IMR-90 (cell line): ENCODE measurements around the gene SOWAHC. TPM values are rescaled to one million over a fixed set of nuclear protein-coding genes. Genes with fewer than 3 reads are reported as not detected.

Source experiments
- ATAC-seq: fragments of 200-7000 bp; cut with Tn5 transposase; 2 replicates; pipeline ENCODE4 v1.9.1; 2020; ENCODE audit warnings: low read depth, mild to moderate bottlenecking, moderate library complexity
- BruUV-seq: library from RNA; stranded (reverse); fragments of 400-500 nt; replicated peaks from 2 replicates; lab custom pipeline; 2021; lab: Mats Ljungman, UMichigan
- CTCF ChIA-PET: fragments of 300-600 bp; formaldehyde crosslinking; extraction: SDS; loops from one replicate; lab custom pipeline; 2021; ENCODE audit warnings: antibody characterized with exemption; lab: Yijun Ruan, JAX
- POLR2A ChIA-PET: fragments of 300-600 bp; sonication (Branson Sonifier 250); formaldehyde crosslinking; loops from one replicate; lab custom pipeline; 2022; ENCODE audit warnings: antibody characterized with exemption; ENCODE audit not compliant: unreplicated experiment; lab: Charles Lee
- DNase-seq: peaks from one replicate; pipeline ENCODE4 v3.0.0; 2013
- H2AFZ ChIP-seq: replicated peaks from 2 replicates; pipeline ENCODE3; 2013; ENCODE audit warnings: low read length, mild to moderate bottlenecking; ENCODE audit not compliant: poor library complexity
- H2AK5ac ChIP-seq: 2 replicates; pipeline ENCODE4 v1.6.1; 2013; ENCODE audit warnings: low read depth, low read length, inconsistent platforms
- H2AK9ac ChIP-seq: replicated peaks from 2 replicates; pipeline ENCODE3; 2013; ENCODE audit warnings: mild to moderate bottlenecking, low read depth, low read length, moderate library complexity; ENCODE audit not compliant: poor library complexity
- H2BK120ac ChIP-seq: 2 replicates; pipeline ENCODE4 v1.6.1; 2013; ENCODE audit warnings: low read depth, low read length, inconsistent platforms
- H2BK15ac ChIP-seq: 3 replicates; pipeline ENCODE4 v1.6.1; 2013; ENCODE audit warnings: low read depth, low read length, inconsistent platforms
- H2BK20ac ChIP-seq: 2 replicates; pipeline ENCODE4 v1.6.1; 2013; ENCODE audit warnings: low read depth, mild to moderate bottlenecking, inconsistent platforms, low read length, moderate library complexity
- H2BK5ac ChIP-seq: 2 replicates; pipeline ENCODE4 v1.6.1; 2013; ENCODE audit warnings: mild to moderate bottlenecking, low read depth, low read length, inconsistent platforms; ENCODE audit not compliant: poor library complexity, severe bottlenecking
- H3K14ac ChIP-seq: replicated peaks from 2 replicates; pipeline ENCODE4 v1.6.1; 2013; ENCODE audit warnings: low read depth, low read length, inconsistent platforms
- H3K18ac ChIP-seq: 2 replicates; pipeline ENCODE4 v1.6.1; 2013; ENCODE audit warnings: low read depth, low read length, control low read depth
- H3K23ac ChIP-seq: 2 replicates; pipeline ENCODE4 v1.6.1; 2013; ENCODE audit warnings: low read depth, low read length, inconsistent platforms
- H3K27ac ChIP-seq: 2 replicates; pipeline ENCODE4 v1.5.1; 2013; ENCODE audit warnings: mild to moderate bottlenecking, control low read depth, low read length; ENCODE audit not compliant: insufficient read depth
- H3K27me3 ChIP-seq: 2 replicates; pipeline ENCODE4 v1.6.1; 2013; ENCODE audit warnings: low read length; ENCODE audit not compliant: control insufficient read depth, insufficient read depth
- H3K36me3 ChIP-seq: 2 replicates; pipeline ENCODE4 v1.6.1; 2013; ENCODE audit warnings: low read length, mixed read lengths; ENCODE audit not compliant: control insufficient read depth, insufficient read depth
- H3K4ac ChIP-seq: 2 replicates; pipeline ENCODE4 v1.6.1; 2013; ENCODE audit warnings: low read depth, low read length, inconsistent platforms
- H3K4me1 ChIP-seq: 2 replicates; pipeline ENCODE4 v1.6.1; 2013; ENCODE audit warnings: low read length, mixed read lengths; ENCODE audit not compliant: control insufficient read depth, insufficient read depth
- H3K4me2 ChIP-seq: 2 replicates; pipeline ENCODE4 v1.6.1; 2013; ENCODE audit warnings: low read depth, mild to moderate bottlenecking, control low read depth, low read length, moderate library complexity
- H3K4me3 ChIP-seq: 2 replicates; pipeline ENCODE4 v1.5.1; 2013; ENCODE audit warnings: low read depth, mild to moderate bottlenecking, control low read depth, low read length, moderate library complexity; ENCODE audit not compliant: insufficient read depth
- H3K56ac ChIP-seq: 2 replicates; pipeline ENCODE4 v1.6.1; 2013; ENCODE audit warnings: low read length, inconsistent platforms; ENCODE audit not compliant: insufficient read depth; ENCODE audit errors: extremely low read depth
- H3K79me1 ChIP-seq, 2 experiments: 2 replicates each; pipeline ENCODE4 v1.6.1; 2013; ENCODE audit warnings: low read length in 2 of 2, inconsistent platforms in 1 of 2, low read depth in 1 of 2
- H3K9ac ChIP-seq: 2 replicates; pipeline ENCODE4 v1.6.1; 2013; ENCODE audit warnings: low read depth, low read length, control low read depth
- H3K9me1 ChIP-seq: 2 replicates; pipeline ENCODE4 v1.6.1; 2013; ENCODE audit warnings: low read length, inconsistent platforms; ENCODE audit not compliant: insufficient read depth
- H3K9me3 ChIP-seq: 2 replicates; pipeline ENCODE4 v1.6.1; 2013; ENCODE audit warnings: low read length; ENCODE audit not compliant: control insufficient read depth, insufficient read depth
- H4K20me1 ChIP-seq: 2 replicates; pipeline ENCODE4 v1.6.1; 2013; ENCODE audit warnings: low read length, inconsistent platforms; ENCODE audit not compliant: insufficient read depth
- H4K5ac ChIP-seq: 2 replicates; pipeline ENCODE4 v1.6.1; 2013; ENCODE audit warnings: mild to moderate bottlenecking, low read depth, low read length, control low read depth
- H4K8ac ChIP-seq, 2 experiments: 2 replicates each; pipeline ENCODE4 v1.6.1; 2013; ENCODE audit warnings: low read depth in 2 of 2, low read length in 2 of 2, control low read depth in 1 of 2, inconsistent platforms in 1 of 2
- H4K91ac ChIP-seq: 2 replicates; pipeline ENCODE4 v1.6.1; 2013; ENCODE audit warnings: low read depth, low read length, inconsistent platforms; ENCODE audit not compliant: insufficient read depth
- MAFK ChIP-seq: IDR thresholded peaks from 2 replicates; pipeline ENCODE4 v1.6.1; 2012; ENCODE audit warnings: low read depth, low read length, improper control_type of control experiment
- MXI1 ChIP-seq: IDR thresholded peaks from 2 replicates; pipeline ENCODE4 v1.6.1; 2012; ENCODE audit warnings: low read depth, mild to moderate bottlenecking, low read length, moderate library complexity, borderline replicate concordance
- dilution Hi-C: fragments of 300-500 bp; cut with HindIII; formaldehyde crosslinking; loops from one replicate; pipeline ENCODE4 v1.14.3; 2018; ENCODE audit warnings: low sequenced_read_pairs; ENCODE audit not compliant: unreplicated experiment
- in situ Hi-C: fragments of 300-500 bp; cut with MboI; formaldehyde crosslinking; loops from 3 replicates; pipeline ENCODE4 v1.14.3; 2019; ENCODE audit warnings: low sequenced_read_pairs, inconsistent platforms, mixed read lengths
- intact Hi-C: fragments of 100-400 bp; cut with micrococcal nuclease; formaldehyde crosslinking; loops from 2 replicates; pipeline ENCODE4 v1.10.0; 2022
- polyA plus RNA-seq, 3 experiments: library from polyadenylated mRNA; depleted of rRNA; stranded (reverse); fragments of >200 nt; gene quantifications; 2 replicates each; pipeline ENCODE4 v1.2.3, GENCODE V29; 2012; ENCODE audit warnings: low replicate concordance in 1 of 3
- total RNA-seq: library from RNA; depleted of rRNA; stranded (reverse); fragments of >200 nt; gene quantifications from 2 replicates; pipeline ENCODE4 v1.2.3, GENCODE V29; 2012

The SOWAHC gene
- total and polyA plus RNA-seq, 2 of the 4 experiments (the other 2 are of a cell fraction) = 3.2 to 4.8 TPM

DNA sequence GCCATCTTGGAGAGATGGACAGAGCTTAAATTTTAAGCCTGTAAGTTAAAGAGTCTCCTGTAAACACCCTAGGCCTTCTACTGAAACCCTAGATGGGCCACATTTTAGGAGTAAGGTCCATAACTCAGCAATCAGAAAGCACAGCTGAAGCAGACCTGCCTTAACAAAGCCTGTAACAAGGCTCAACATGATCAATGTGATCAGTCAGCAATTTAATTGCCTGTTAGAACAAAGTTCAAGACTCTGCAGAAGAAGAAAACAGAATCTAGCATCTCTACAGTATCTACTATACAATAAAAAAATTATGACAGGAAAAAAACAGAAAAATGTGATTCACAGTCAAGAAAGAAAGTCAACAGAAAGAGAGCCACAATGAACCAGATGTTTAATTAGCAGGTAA lies 27.5 kb upstream of the SOWAHC start:
- POLR2A ChIA-PET = no interaction called here
- ATAC-seq = no peak
- Histone ChIP-seq H3K14ac (no peak overlapping the region), H2BK20ac (no peak overlapping the region), H2BK5ac (no peak overlapping the region), H2AK9ac (no peak overlapping the region), H3K27me3 (no peaks in the 10 kb centered on the region), H2AFZ (no peak overlapping the region), H4K8ac (no peak overlapping the region), H3K79me1 (peaks cover 57 to 65% of the 10 kb centered on the region in 2 experiments), H4K20me1 (peaks cover 15% of the 10 kb centered on the region; the same call in 1 of the 2 replicates), H2AK5ac (no peak overlapping the region), H2BK120ac (no peak overlapping the region), H3K23ac (no peak overlapping the region), H3K4me3 (no peak overlapping the region), H3K4me2 (no peak overlapping the region), H2BK15ac (no peak overlapping the region), H4K5ac (no peak overlapping the region; the same call in 1 of the 2 replicates), H3K4me1 (peaks cover 4% of the 10 kb centered on the region), H3K9me3 (no peaks in the 10 kb centered on the region), H3K9me1 (0 out of 2 replicates have a peak, but pooled peaks cover 3% of the 10 kb centered on the region), H4K91ac (no peak overlapping the region), H3K36me3 (peaks cover 7% of the 10 kb centered on the region; the same call in 1 of the 2 replicates), H3K56ac (no peak overlapping the region), H3K18ac (no peak overlapping the region), H3K27ac (no peak overlapping the region), H3K4ac (no peak overlapping the region), H3K9ac (no peak overlapping the region)
- in situ Hi-C loops (no loop called here), dilution Hi-C loops (no loop called here), intact Hi-C loops (no loop called here)
- no TSS peak for BruUV-seq
- DNase-seq = no peak
- TF ChIP-seq MAFK = peak; percentile 36; the same call in 1 of the 2 replicates
- TF ChIP-seq MXI1 = no peak
- CTCF ChIA-PET = interaction anchor here (0.6 to 1.5 kb wide), 3 partner anchors 12 to 40 kb away, joined by 3 to 4 read pairs (median 3); no protein-coding TSS in a partner anchor
